ENCODE measurements around the gene ZNF503.

Gene ZNF503

GRCh38 chr10:75401569-75402485, at the start of gene ZNF503:
ZNF503 (minus strand) TSS chr10:75401764; CDS start chr10:75401419, 345 bp downstream.
- Mint-ChIP-seq H3K4me1 (peaks cover 11% of the 10 kb centered on the region), H3K27me3 (peaks cover 26% of the 10 kb centered on the region), H3K9me3 (peaks cover 2% of the 10 kb centered on the region), H3K36me3 (peaks cover 4% of the 10 kb centered on the region), H3K27ac (no peak within 1 kb of the TSS), H3K4me3 (peak within 1 kb of the TSS; percentile 86)
- DNase-seq (ENCODE audit: low spot score in 2 of 2) (no peak), ATAC-seq (ENCODE audit: low read depth) (peak; percentile 48)

GRCh38 chr10:75450644-75451640, 49.4 kb upstream of the ZNF503 start:
- Mint-ChIP-seq H3K4me1 (no peaks in the 10 kb centered on the region), H3K27me3 (peaks cover 3% of the 10 kb centered on the region), H3K27ac (no peak overlapping the region), H3K4me3 (no peak overlapping the region), H3K9me3 (peaks cover 5% of the 10 kb centered on the region), H3K36me3 (no peaks in the 10 kb centered on the region)
- DNase-seq (ENCODE audit: low spot score in 2 of 2), result no peak
- ATAC-seq (ENCODE audit: low read depth), result no peak

DNA sequence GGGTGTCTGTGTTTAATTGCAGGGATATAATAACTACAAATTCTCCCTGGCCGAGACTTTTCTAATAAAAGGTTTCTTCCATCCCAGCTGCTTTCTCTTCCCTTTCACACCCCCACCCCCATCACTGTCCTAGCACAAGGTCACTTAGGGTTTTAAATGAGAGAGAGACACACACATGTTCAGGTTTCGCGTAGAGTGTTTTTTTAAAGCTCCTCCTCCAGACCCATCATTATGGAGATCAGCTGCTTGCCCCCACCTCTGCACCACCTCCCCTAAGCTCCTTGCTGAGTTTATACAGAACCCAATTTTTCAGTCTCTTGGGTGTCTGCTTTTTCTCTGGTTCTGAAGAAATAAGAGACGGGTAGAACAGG, 48.5 kb upstream of the ZNF503 start:
- Mint-ChIP-seq H3K4me1 (no peaks in the 10 kb centered on the region), H3K36me3 (no peaks in the 10 kb centered on the region), H3K4me3 (no peak overlapping the region), H3K9me3 (peaks cover 5% of the 10 kb centered on the region), H3K27me3 (peaks cover 3% of the 10 kb centered on the region), H3K27ac (no peak overlapping the region)
- ATAC-seq (ENCODE audit: low read depth) (no peak), DNase-seq (ENCODE audit: low spot score in 2 of 2) (no peak)

DNA sequence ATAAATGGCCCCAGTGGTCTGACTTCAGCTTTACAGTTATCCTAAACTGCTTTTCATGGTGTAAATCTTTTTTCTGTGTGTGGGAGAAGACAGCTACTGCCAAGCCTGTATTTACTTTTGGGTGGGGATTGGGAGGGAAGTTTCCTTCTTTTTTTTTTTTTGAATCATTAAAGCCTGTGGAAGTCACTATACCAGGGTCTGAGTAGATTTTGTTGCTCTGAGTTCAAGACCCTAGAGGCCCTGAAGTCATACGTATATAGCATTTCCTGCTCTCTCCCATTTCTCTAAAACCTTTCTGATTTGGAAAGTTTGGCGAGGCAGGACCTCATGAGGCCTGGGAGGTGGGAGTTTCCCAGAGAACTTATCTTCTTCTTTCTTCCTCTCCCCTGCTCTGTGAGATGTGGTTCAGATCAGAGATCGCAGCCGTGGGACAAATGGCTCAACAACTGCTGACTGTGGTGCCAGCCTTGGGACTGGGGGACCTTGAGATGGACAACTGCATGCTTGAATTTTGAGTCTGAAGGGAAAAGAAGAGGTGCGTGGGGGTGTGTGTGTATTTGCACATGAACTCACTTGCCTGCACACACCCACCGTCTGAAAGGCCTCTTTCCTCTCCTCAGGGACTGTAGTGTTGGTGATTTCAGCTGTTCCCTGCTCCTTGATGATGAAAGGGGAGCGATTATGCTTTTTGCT, 48.0 kb upstream of the ZNF503 start:
- Mint-ChIP-seq H3K27me3 (peaks cover 3% of the 10 kb centered on the region), H3K36me3 (no peaks in the 10 kb centered on the region), H3K4me3 (no peak overlapping the region), H3K27ac (no peak overlapping the region), H3K4me1 (no peaks in the 10 kb centered on the region), H3K9me3 (peaks cover 5% of the 10 kb centered on the region)
- DNase-seq (ENCODE audit: low spot score in 2 of 2) (no peak), ATAC-seq (ENCODE audit: low read depth) (no peak)

DNA sequence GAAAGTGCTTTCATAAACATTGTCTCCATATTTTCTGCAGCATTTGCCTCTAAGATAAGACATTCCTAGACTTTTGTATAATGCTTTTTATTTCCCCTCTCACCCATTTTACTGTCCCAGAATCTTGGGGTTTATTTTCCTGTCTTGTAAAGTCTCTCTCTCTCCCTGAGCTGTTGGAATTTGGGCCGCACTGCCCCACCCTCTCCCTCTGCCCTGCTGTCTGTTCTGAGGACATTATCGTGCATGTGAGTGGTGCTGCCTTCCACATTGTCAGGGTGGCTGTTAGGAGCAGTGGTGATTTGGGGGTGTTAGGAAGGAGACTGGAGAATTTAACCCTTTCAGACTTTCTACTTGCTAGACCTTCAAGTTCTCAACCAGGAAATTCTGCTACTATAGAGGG, 46.6 kb upstream of the ZNF503 start:
- Mint-ChIP-seq H3K4me1 (no peaks in the 10 kb centered on the region), H3K36me3 (no peaks in the 10 kb centered on the region), H3K4me3 (no peak overlapping the region), H3K27ac (no peak overlapping the region), H3K27me3 (peaks cover 3% of the 10 kb centered on the region), H3K9me3 (peaks cover 12% of the 10 kb centered on the region)
- ATAC-seq (ENCODE audit: low read depth), result no peak
- no peak for DNase-seq (ENCODE audit: low spot score in 2 of 2)

- no peak overlapping the region for H3K27ac Mint-ChIP-seq
- H3K4me3 Mint-ChIP-seq, result no peak overlapping the region
- H3K36me3 Mint-ChIP-seq, result no peaks in the 10 kb centered on the region
- H3K27me3 Mint-ChIP-seq, result peaks cover 3% of the 10 kb centered on the region
- H3K9me3 Mint-ChIP-seq, result peaks cover 18% of the 10 kb centered on the region
- DNase-seq (ENCODE audit: low spot score in 2 of 2), result no peak
- no peaks in the 10 kb centered on the region for H3K4me1 Mint-ChIP-seq
- no peak for ATAC-seq (ENCODE audit: low read depth)
Observed at GRCh38 chr10:75446508-75446907, 44.9 kb upstream of the ZNF503 start.

DNA sequence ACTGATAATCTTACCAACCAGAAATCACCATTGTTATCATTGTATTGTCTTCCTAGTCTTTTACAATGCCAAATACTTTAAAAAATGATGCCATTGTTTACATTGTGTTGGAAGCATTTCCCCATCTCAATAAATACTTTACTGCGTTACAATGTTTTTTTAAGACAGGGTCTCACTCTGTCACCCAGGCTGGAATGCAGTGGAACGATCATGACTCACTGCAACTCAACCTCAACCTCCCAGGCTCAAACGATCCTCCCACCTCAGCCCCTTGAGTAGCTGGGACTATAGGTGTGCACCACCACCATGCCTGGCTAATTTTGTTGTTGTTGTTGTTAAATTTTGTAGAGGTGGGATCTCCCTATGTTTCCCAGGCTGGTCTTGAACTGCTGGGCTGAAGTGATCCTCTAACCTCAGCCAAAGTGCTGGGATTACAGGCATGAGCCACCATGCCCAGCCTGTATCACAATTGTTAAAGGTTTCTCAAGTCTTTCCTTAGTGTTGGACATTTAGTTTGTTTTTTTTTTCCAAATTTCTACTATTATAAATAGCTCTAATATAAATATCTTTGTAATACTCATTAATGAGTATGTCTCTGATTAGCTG, 43.3 kb upstream of the ZNF503 start:
- Mint-ChIP-seq H3K36me3 (no peaks in the 10 kb centered on the region), H3K27ac (no peak overlapping the region), H3K9me3 (peaks cover 18% of the 10 kb centered on the region), H3K4me1 (no peaks in the 10 kb centered on the region), H3K4me3 (no peak overlapping the region), H3K27me3 (peaks cover 2% of the 10 kb centered on the region)
- no peak for ATAC-seq (ENCODE audit: low read depth)
- no peak for DNase-seq (ENCODE audit: low spot score in 2 of 2)

GRCh38 chr10:75443362-75443761, 41.8 kb upstream of the ZNF503 start:
- ATAC-seq (ENCODE audit: low read depth), result no peak
- H3K4me1 Mint-ChIP-seq, result no peaks in the 10 kb centered on the region
- H3K4me3 Mint-ChIP-seq, result no peak overlapping the region
- no peak overlapping the region for H3K27ac Mint-ChIP-seq
- no peak for DNase-seq (ENCODE audit: low spot score in 2 of 2)
- H3K9me3 Mint-ChIP-seq, result peaks cover 18% of the 10 kb centered on the region
- H3K27me3 Mint-ChIP-seq, result peaks cover 6% of the 10 kb centered on the region
- H3K36me3 Mint-ChIP-seq, result no peaks in the 10 kb centered on the region

DNA sequence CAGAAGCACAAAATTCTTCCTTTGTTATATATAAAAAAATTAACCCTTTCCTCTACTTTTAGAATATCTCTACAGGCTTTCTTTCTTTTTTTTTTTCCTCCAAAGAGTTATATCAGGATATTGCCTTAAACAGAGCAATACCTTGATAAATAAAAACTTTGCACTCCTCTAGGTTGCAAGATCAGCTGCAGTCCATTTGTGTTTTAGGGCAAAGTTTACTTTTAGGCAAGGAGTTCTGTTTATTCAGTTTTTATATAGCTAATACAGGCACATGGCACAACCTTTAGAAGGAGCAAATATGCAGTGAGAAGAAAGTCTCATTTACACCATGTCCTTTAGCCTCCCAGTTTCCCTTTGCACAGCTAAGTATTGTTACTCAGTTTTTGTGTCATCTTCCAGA, 40.1 kb upstream of the ZNF503 start:
- Mint-ChIP-seq H3K27ac (no peak overlapping the region), H3K9me3 (peaks cover 16% of the 10 kb centered on the region), H3K4me3 (no peak overlapping the region), H3K4me1 (no peaks in the 10 kb centered on the region), H3K36me3 (no peaks in the 10 kb centered on the region), H3K27me3 (peaks cover 10% of the 10 kb centered on the region)
- no peak for ATAC-seq (ENCODE audit: low read depth)
- no peak for DNase-seq (ENCODE audit: low spot score in 2 of 2)

- DNase-seq (ENCODE audit: low spot score in 2 of 2) (no peak), ATAC-seq (ENCODE audit: low read depth) (no peak)
- peaks cover 10% of the 10 kb centered on the region for H3K27me3 Mint-ChIP-seq
- no peak overlapping the region for H3K4me3 Mint-ChIP-seq
- no peak overlapping the region for H3K27ac Mint-ChIP-seq
- no peaks in the 10 kb centered on the region for H3K36me3 Mint-ChIP-seq
- no peaks in the 10 kb centered on the region for H3K4me1 Mint-ChIP-seq
- H3K9me3 Mint-ChIP-seq, result peaks cover 13% of the 10 kb centered on the region
Observed at GRCh38 chr10:75441196-75441595, 39.6 kb upstream of the ZNF503 start.

DNA sequence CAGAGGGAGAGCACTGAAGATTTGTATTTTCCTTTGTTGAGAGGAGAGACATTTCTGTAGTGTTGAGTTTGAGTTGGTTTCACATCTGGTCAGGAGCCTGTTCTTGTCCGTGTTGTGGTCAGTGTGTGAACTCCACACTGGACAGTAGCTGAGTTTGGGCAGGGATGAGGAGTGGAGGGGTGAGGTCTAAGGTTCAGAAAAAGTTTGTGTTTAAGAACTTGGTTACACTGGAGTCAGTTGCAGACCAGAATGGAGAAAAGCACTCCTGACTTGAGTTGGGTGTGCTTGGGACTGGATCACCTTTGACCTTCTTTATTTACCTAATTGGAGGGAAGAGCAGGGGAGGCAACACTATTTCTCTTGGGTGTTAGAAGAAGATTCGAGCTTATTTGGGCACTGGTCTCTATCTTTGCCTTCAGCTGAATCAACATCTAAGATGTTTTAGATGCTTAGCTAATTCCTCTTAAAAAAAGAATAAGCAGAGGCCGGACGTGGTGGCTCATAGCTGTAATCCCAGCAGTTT, 38.8 kb upstream of the ZNF503 start:
- Mint-ChIP-seq H3K9me3 (peaks cover 13% of the 10 kb centered on the region), H3K36me3 (no peaks in the 10 kb centered on the region), H3K4me3 (no peak overlapping the region), H3K27me3 (peaks cover 14% of the 10 kb centered on the region), H3K4me1 (no peaks in the 10 kb centered on the region), H3K27ac (no peak overlapping the region)
- ATAC-seq (ENCODE audit: low read depth), result no peak
- no peak for DNase-seq (ENCODE audit: low spot score in 2 of 2)

- no peaks in the 10 kb centered on the region for H3K36me3 Mint-ChIP-seq
- peaks cover 13% of the 10 kb centered on the region for H3K9me3 Mint-ChIP-seq
- DNase-seq (ENCODE audit: low spot score in 2 of 2) (no peak), ATAC-seq (ENCODE audit: low read depth) (no peak)
- no peak overlapping the region for H3K27ac Mint-ChIP-seq
- no peaks in the 10 kb centered on the region for H3K4me1 Mint-ChIP-seq
- H3K27me3 Mint-ChIP-seq, result peaks cover 17% of the 10 kb centered on the region
- no peak overlapping the region for H3K4me3 Mint-ChIP-seq
Observed at GRCh38 chr10:75439811-75440210, 38.2 kb upstream of the ZNF503 start.

DNA sequence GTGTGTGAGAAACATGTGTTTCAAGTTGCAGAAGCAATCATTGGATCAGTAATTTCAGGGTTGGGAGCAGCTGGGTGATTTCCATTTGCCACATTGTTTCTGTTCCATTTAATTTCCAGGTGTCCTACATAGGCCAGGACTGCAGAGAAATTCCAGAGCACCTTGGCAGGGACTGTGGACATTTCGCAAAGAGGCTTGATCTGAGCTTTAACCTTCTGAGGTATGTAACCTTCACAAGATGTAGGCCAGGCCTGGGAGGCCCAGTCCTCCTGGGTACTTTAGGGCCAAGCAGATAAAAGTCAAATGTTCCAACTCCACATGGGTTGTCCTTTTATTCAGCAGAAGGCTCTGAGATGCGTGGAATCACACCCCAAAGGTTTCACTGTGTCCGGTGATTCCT, 36.7 kb upstream of the ZNF503 start:
- Mint-ChIP-seq H3K27ac (no peak overlapping the region), H3K9me3 (peaks cover 6% of the 10 kb centered on the region), H3K4me1 (no peaks in the 10 kb centered on the region), H3K4me3 (no peak overlapping the region), H3K27me3 (peaks cover 19% of the 10 kb centered on the region), H3K36me3 (no peaks in the 10 kb centered on the region)
- ATAC-seq (ENCODE audit: low read depth) (no peak), DNase-seq (ENCODE audit: low spot score in 2 of 2) (no peak)

Data from memory B cell (primary cell).